HUES64 (cell line): Measurements from ENCODE around the gene ACTN1.
"Not testable (repeated sequence)": the region's sequence is repeated elsewhere in the genome, so short reads cannot be mapped to it uniquely, and the experiment has no call there.

Experiments
- H3K27ac ChIP-seq: 2 replicates; pipeline ENCODE4 v1.7.0; 2013; ENCODE audit warnings: low read depth, low read length, inconsistent platforms
- H3K27me3 ChIP-seq: 2 replicates; pipeline ENCODE4 v1.6.1; 2013; ENCODE audit warnings: mild to moderate bottlenecking, low read length; ENCODE audit not compliant: insufficient read depth
- H3K36me3 ChIP-seq: 2 replicates; pipeline ENCODE4 v1.6.1; 2013; ENCODE audit warnings: mild to moderate bottlenecking, low read length; ENCODE audit not compliant: insufficient read depth
- H3K4me1 ChIP-seq: 2 replicates; pipeline ENCODE4 v1.6.1; 2013; ENCODE audit warnings: mild to moderate bottlenecking, low read length, moderate library complexity; ENCODE audit not compliant: insufficient read depth
- H3K4me3 ChIP-seq: 2 replicates; pipeline ENCODE4 v1.5.1; 2013; ENCODE audit warnings: mild to moderate bottlenecking, low read length, moderate library complexity
- H3K9ac ChIP-seq: 2 replicates; pipeline ENCODE4 v1.6.1; 2013; ENCODE audit warnings: mild to moderate bottlenecking, low read depth, low read length
- H3K9me3 ChIP-seq: 2 replicates; pipeline ENCODE4 v1.6.1; 2013; ENCODE audit warnings: low read depth, low read length; ENCODE audit not compliant: insufficient read depth
- WGBS: fragments of 150-250, 120-280 bp; methylation state at CpG from one replicate; pipeline ENCODE4 v1.1.7; 2013; ENCODE audit warnings: missing lambda C conversion rate; 5-methylcytosine and 5-hydroxymethylcytosine counted together

ACTN1 gene

DNA sequence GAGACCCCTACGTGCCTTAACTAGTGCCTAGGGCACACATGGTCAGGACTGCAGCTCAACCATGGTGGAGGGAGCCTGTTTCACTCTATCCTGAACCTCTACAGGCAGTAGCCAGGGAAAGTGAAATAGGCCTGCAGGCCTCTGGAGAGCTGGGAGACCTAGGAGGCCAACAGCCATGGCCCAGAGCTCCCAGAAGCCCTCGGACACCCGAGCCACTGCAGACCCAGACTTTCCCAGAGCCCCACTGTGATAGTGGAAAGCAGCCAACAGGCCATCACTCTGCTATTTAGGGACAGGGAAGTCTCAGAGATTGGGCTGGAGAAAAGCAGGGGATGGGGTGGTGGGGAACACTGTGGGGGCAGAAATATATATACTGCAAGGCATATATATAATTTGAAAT is 129.7 kb downstream of the ACTN1 start:
- peaks cover 5% of the 10 kb centered on the region; the same call in 1 of the 2 replicates for H3K9me3 ChIP-seq
- H3K27me3 ChIP-seq, result no peaks in the 10 kb centered on the region
- no peak overlapping the region for H3K4me3 ChIP-seq
- no peak overlapping the region for H3K27ac ChIP-seq
- H3K9ac ChIP-seq, result no peak overlapping the region
- WGBS, result 95% methylated on average over 3 of the region's 3 CpGs
- no peaks in the 10 kb centered on the region for H3K4me1 ChIP-seq
- H3K36me3 ChIP-seq, result no peaks in the 10 kb centered on the region

DNA sequence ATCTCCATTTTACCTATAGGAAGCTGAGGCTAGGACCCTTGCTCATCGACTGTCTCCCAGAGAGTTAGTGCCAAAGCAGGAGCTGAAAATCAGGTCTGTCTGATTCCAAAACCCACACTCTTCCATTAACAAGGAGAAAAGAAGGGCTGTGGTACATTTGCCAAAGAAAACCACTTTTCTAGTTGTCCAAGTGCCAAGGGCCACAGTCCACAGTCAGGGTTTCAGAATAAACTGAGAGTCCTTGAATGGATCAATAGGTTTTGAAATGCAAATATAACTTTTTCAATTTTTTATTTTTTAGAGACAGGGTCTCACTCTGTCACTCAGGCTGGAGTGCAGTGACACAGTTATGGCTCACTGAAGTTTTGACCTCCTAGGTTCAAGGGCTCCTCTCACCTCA is 130.8 kb downstream of the ACTN1 start:
- 92% methylated on average over 1 of the region's 1 CpG for WGBS
- Histone ChIP-seq H3K4me1 (peaks cover 4% of the 10 kb centered on the region; the same call in 1 of the 2 replicates), H3K4me3 (no peak overlapping the region), H3K36me3 (no peaks in the 10 kb centered on the region), H3K9me3 (peaks cover 5% of the 10 kb centered on the region; the same call in 1 of the 2 replicates), H3K27me3 (no peaks in the 10 kb centered on the region), H3K9ac (no peak overlapping the region), H3K27ac (no peak overlapping the region)

- 86% methylated on average over 4 of the region's 4 CpGs for WGBS
- H3K9ac ChIP-seq, H3K4me1 ChIP-seq, H3K36me3 ChIP-seq, H3K27ac ChIP-seq, H3K4me3 ChIP-seq, H3K27me3 ChIP-seq, H3K9me3 ChIP-seq: not testable (repeated sequence)
Observed at GRCh38 chr14:68847640-68848039, 131.5 kb downstream of the ACTN1 start.

GRCh38 chr14:68846466-68846865 is 132.6 kb downstream of the ACTN1 start:
- H3K27me3 ChIP-seq, result no peaks in the 10 kb centered on the region
- H3K4me3 ChIP-seq, result no peak overlapping the region
- no peaks in the 10 kb centered on the region for H3K9me3 ChIP-seq
- H3K4me1 ChIP-seq, result peaks cover 4% of the 10 kb centered on the region; the same call in 1 of the 2 replicates
- no peak overlapping the region for H3K9ac ChIP-seq
- H3K36me3 ChIP-seq, result no peaks in the 10 kb centered on the region
- WGBS, result 98% methylated on average over 3 of the region's 3 CpGs
- no peak overlapping the region for H3K27ac ChIP-seq

DNA sequence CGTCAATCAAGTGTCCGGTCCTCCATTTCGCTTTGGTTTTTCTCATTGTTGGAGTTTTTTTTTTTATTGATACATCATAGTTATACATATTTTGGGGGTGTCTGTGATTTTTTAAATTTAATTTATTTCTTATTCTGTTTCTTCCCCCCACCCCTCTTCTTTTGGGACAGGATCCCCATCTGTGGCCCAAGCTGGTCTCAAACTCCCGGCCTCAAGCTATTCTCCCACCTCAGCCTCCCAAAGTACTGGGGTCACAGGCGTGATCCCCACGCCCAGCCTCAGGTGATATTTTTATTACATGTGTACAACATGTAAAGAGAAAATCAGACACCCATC is 134.9 kb downstream of the ACTN1 start:
- 100% methylated on average over 1 of the region's 6 CpGs for WGBS
- peak overlapping the region; percentile 69; the same call in 1 of the 2 replicates for H3K4me3 ChIP-seq
- H3K9me3 ChIP-seq, result no peaks in the 10 kb centered on the region
- H3K9ac ChIP-seq, result no peak overlapping the region
- H3K27ac ChIP-seq, result no peak overlapping the region
- H3K4me1 ChIP-seq, result peaks cover 4% of the 10 kb centered on the region; the same call in 1 of the 2 replicates
- H3K27me3 ChIP-seq, result no peaks in the 10 kb centered on the region
- H3K36me3 ChIP-seq, result no peaks in the 10 kb centered on the region

- 20% methylated on average over 19 of the region's 19 CpGs for WGBS
- Histone ChIP-seq H3K9ac (peak overlapping the region; percentile 80), H3K9me3 (no peaks in the 10 kb centered on the region), H3K4me1 (peaks cover 4% of the 10 kb centered on the region; the same call in 1 of the 2 replicates), H3K27ac (peak overlapping the region; percentile 9; the same call in 1 of the 2 replicates), H3K4me3 (peak overlapping the region; percentile 69), H3K36me3 (no peaks in the 10 kb centered on the region), H3K27me3 (no peaks in the 10 kb centered on the region)
Observed at GRCh38 chr14:68843471-68844209, 135.5 kb downstream of the ACTN1 start.

GRCh38 chr14:68842298-68842697 is 136.8 kb downstream of the ACTN1 start:
- 75% methylated on average over 5 of the region's 5 CpGs for WGBS
- Histone ChIP-seq H3K27me3 (no peaks in the 10 kb centered on the region), H3K4me1 (peaks cover 4% of the 10 kb centered on the region; the same call in 1 of the 2 replicates), H3K27ac (no peak overlapping the region), H3K4me3 (no peak overlapping the region), H3K36me3 (no peaks in the 10 kb centered on the region), H3K9me3 (no peaks in the 10 kb centered on the region), H3K9ac (no peak overlapping the region)

DNA sequence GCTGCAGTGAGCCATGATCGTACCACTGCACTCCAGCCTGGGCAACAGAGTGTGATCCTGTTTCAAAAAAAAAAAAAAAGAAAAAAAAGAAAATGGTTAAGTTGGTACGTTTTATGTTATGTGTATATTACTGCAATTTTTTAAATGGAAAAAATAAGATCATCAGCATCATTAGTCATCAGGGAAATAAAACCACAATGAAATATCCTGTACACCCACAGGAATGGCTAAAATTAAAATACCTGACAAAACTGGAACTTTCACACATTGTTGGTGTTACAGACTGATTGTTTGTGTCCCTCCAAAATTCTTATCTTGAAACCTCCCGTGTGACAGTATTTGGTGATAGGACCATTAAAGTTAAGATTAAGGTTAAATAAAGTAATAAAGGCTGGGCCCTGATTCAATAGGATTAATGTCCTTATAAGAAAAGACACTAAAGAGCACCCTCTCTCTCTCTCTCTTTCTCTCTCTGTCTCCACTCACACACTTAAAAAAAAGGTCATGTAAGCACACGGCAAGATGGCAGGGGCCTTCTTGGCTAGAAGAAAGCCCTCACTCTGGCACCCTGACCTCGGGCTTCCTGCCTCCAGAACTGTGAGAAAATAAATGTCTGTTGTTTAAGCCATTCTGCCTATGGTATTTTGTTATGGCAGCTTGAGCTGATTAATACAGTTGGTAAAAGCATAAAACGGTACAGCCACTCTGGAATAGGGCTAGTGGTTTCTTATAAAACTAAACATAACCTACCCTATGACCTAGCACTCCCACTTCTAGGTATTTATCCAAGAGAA is 137.9 kb downstream of the ACTN1 start:
- H3K4me1 ChIP-seq, result peaks cover 4% of the 10 kb centered on the region; the same call in 1 of the 2 replicates
- no peak overlapping the region for H3K9ac ChIP-seq

GRCh38 chr14:68840454-68840853 is 138.6 kb downstream of the ACTN1 start:
- Histone ChIP-seq H3K4me3 (no peak overlapping the region), H3K9me3 (peaks cover 4% of the 10 kb centered on the region; the same call in 1 of the 2 replicates), H3K4me1 (peaks cover 4% of the 10 kb centered on the region; the same call in 1 of the 2 replicates), H3K27me3 (no peaks in the 10 kb centered on the region), H3K27ac (no peak overlapping the region), H3K36me3 (no peaks in the 10 kb centered on the region), H3K9ac (no peak overlapping the region)
- WGBS, result 98% methylated on average over 2 of the region's 2 CpGs

More for the DNA sequence above, 137.9 kb downstream of the ACTN1 start:
- WGBS, result 90% methylated on average over 5 of the region's 6 CpGs
- Histone ChIP-seq H3K4me3 (no peak overlapping the region), H3K27me3 (no peaks in the 10 kb centered on the region), H3K9me3 (0 out of 2 replicates have a peak, but pooled peaks cover 4% of the 10 kb centered on the region), H3K36me3 (no peaks in the 10 kb centered on the region), H3K27ac (no peak overlapping the region)

DNA sequence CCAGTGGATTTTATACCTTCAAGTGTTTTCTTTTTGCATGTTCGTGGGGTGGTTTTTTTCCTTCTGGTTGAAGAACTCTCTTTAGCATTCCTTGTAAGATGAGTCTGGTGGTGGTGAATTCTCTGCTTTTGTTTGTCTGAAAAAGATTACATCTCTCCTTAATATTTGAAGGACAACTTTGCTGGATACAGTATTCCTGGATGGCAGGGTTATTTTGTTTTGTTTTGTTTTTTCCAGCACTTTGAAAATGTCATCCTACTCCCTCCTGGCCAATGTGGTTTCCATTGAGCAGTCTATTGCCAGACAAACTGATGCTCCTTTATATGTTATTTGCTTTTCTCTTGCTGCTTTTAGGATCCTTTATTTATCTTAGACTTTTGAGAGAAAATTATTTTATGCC is 143.0 kb downstream of the ACTN1 start:
- Histone ChIP-seq H3K4me3 (no peak overlapping the region), H3K4me1 (no peaks in the 10 kb centered on the region), H3K9me3 (peaks cover 4% of the 10 kb centered on the region; the same call in 1 of the 2 replicates), H3K9ac (no peak overlapping the region), H3K36me3 (no peaks in the 10 kb centered on the region), H3K27ac (no peak overlapping the region), H3K27me3 (no peaks in the 10 kb centered on the region)
- WGBS, result 33% methylated on average over 1 of the region's 1 CpG

DNA sequence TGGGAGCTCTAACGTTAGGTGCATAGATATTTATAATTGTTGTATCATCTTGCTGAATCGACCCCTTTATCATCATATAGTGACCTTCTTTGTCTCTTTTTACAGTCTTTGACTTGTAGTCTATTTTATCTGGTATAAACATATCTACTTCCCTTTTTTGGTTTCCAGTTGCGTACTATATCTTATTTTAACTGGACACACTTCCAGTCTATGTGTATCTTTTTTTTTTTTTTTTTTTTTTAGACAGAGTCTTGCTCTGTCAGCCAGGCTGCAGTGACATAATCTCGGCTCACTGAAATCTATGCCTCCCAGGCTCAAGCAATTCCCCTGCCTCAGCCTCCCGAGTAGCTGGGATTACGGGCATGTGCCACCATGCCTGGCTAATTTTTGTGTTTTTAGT is 144.3 kb downstream of the ACTN1 start:
- H3K4me3 ChIP-seq, result no peak overlapping the region
- no peaks in the 10 kb centered on the region for H3K27me3 ChIP-seq
- no peak overlapping the region for H3K9ac ChIP-seq
- no peak overlapping the region for H3K27ac ChIP-seq
- H3K36me3 ChIP-seq, result no peaks in the 10 kb centered on the region
- peaks cover 4% of the 10 kb centered on the region; the same call in 1 of the 2 replicates for H3K9me3 ChIP-seq
- 95% methylated on average over 3 of the region's 6 CpGs for WGBS
- H3K4me1 ChIP-seq, result no peaks in the 10 kb centered on the region
